ENCODE results near the gene SMPD3.

SMPD3 gene

GRCh38 chr16:68319185-68319908 lies 129.0 kb downstream of the SMPD3 start:
- DNase-seq = peak; percentile 61

- no peak for DNase-seq
These were observed 135.2 kb downstream of the SMPD3 start for GRCh38 chr16:68313116-68313515.

- peak; percentile 97 for DNase-seq
These were observed 137.4 kb downstream of the SMPD3 start, which contains the start of the genes PRMT7 and SLC7A6OS for GRCh38 chr16:68310774-68311511. Gene PRMT7 (plus strand): TSS chr16:68311019. CDS start chr16:68315980, 4,961 bp downstream. Gene SLC7A6OS (minus strand): TSS chr16:68310946. CDS start chr16:68310926, 20 bp downstream.

GRCh38 chr16:68310437-68310773 lies 137.9 kb downstream of the SMPD3 start:
- DNase-seq = no peak

- no peak for DNase-seq
These were observed 138.5 kb downstream of the SMPD3 start for GRCh38 chr16:68309799-68310198.
